Large intestine (tissue), 3 donors: Measurements from ENCODE around the gene AP1B1. TPM values are rescaled to one million over a fixed set of nuclear protein-coding genes. Genes with fewer than 3 reads are reported as not detected.
A peak's percentile ranks its signal among the peaks of the same experiment; 100 is the strongest.
"Not testable (repeated sequence)": the region's sequence is repeated elsewhere in the genome, so short reads cannot be mapped to it uniquely, and the experiment has no call there.

Source experiments
- DNase-seq, 2 donors: peaks; one replicate each; pipeline versions ENCODE4 v3.0.0 to v3.0.0-alpha.2; 2013
- H3K27ac ChIP-seq: one replicate; pipeline ENCODE4 v1.5.1; 2013; ENCODE audit warnings: low read length
- H3K27me3 ChIP-seq: 2 replicates; pipeline ENCODE4 v1.6.1; 2013; ENCODE audit warnings: low read length; ENCODE audit not compliant: control insufficient read depth, insufficient read depth
- H3K36me3 ChIP-seq: 2 replicates; pipeline ENCODE4 v1.6.1; 2013; ENCODE audit warnings: low read length; ENCODE audit not compliant: control insufficient read depth, insufficient read depth
- H3K4me1 ChIP-seq: one replicate; pipeline ENCODE4 v1.6.1; 2013; ENCODE audit warnings: low read length; ENCODE audit not compliant: control insufficient read depth, insufficient read depth
- H3K4me3 ChIP-seq: one replicate; pipeline ENCODE4 v1.5.1; 2013; ENCODE audit warnings: low read length
- H3K9me3 ChIP-seq: one replicate; pipeline ENCODE4 v1.6.1; 2013; ENCODE audit warnings: mild to moderate bottlenecking, low read depth, low read length, moderate library complexity; ENCODE audit not compliant: control insufficient read depth
- WGBS: methylation state at CpG from one replicate; pipeline ENCODE4 v1.1.5; 2013; ENCODE audit warnings: low lambda C conversion rate; ENCODE audit not compliant: insufficient coverage; 5-methylcytosine and 5-hydroxymethylcytosine counted together
- polyA plus RNA-seq: library from polyadenylated mRNA; unstranded; fragments of 120-200 nt; gene quantifications from one replicate; pipeline ENCODE4 v1.2.1, GENCODE V29; 2013

AP1B1 gene
- polyA plus RNA-seq, 1 donor: 60.6 TPM

- H3K9me3 ChIP-seq: no peaks in the 10 kb centered on the region
- H3K4me1 ChIP-seq: peaks cover 12% of the 10 kb centered on the region
- no peaks in the 10 kb centered on the region for H3K27me3 ChIP-seq
- DNase-seq: no peak
- no peak overlapping the region for H3K4me3 ChIP-seq
- H3K27ac ChIP-seq: no peak overlapping the region
- H3K36me3 ChIP-seq: peaks cover 91% of the 10 kb centered on the region
- no CpG with 5 or more reads among the region's 11 CpGs for WGBS
Measured at GRCh38 chr22:29353286-29353685, 35.1 kb downstream of the AP1B1 start.

GRCh38 chr22:29352778-29353177 is 35.6 kb downstream of the AP1B1 start:
- peaks cover 12% of the 10 kb centered on the region for H3K4me1 ChIP-seq
- WGBS: 100% methylated on average over 2 of the region's 9 CpGs

GRCh38 chr22:29351891-29352290 is 36.5 kb downstream of the AP1B1 start:
- Histone ChIP-seq H3K27ac (no peak overlapping the region), H3K27me3 (no peaks in the 10 kb centered on the region), H3K4me3 (no peak overlapping the region), H3K36me3 (peaks cover 99% of the 10 kb centered on the region), H3K9me3 (no peaks in the 10 kb centered on the region), H3K4me1 (peaks cover 12% of the 10 kb centered on the region)
- no peak for DNase-seq
- 100% methylated on average over 1 of the region's 9 CpGs for WGBS

More at GRCh38 chr22:29352778-29353177, 35.6 kb downstream of the AP1B1 start:
- Histone ChIP-seq H3K27ac (no peak overlapping the region), H3K36me3 (peaks cover 90% of the 10 kb centered on the region), H3K27me3 (no peaks in the 10 kb centered on the region), H3K4me3 (no peak overlapping the region), H3K9me3 (no peaks in the 10 kb centered on the region)
- no peak for DNase-seq

DNA sequence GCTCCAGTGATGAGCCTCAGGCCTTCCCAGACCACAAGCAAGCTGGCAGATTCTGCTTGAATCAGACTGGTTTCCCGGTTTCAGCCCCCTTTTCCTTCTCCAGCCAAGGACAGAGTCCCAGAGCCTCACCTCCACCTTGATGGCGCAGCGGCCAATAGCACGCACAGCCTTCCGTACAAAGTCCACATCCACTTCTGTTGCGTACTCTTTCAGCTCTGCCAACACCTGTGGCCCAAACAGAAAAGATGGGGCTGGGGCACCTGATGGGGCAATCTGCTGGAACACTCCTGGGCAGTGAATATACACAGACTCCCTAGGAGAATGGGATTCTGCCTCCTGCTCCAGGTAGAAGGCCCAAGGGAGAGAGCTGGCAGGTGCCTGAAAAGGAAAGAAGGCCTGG is 37.3 kb downstream of the AP1B1 start:
- H3K27me3 ChIP-seq: no peaks in the 10 kb centered on the region
- no peaks in the 10 kb centered on the region for H3K9me3 ChIP-seq
- H3K27ac ChIP-seq: peak overlapping the region; percentile 38
- DNase-seq: peak; percentile 61 to 84
- WGBS: no CpG with 5 or more reads among the region's 6 CpGs
- peaks cover 99% of the 10 kb centered on the region for H3K36me3 ChIP-seq
- H3K4me3 ChIP-seq: no peak overlapping the region
- H3K4me1 ChIP-seq: peaks cover 12% of the 10 kb centered on the region

DNA sequence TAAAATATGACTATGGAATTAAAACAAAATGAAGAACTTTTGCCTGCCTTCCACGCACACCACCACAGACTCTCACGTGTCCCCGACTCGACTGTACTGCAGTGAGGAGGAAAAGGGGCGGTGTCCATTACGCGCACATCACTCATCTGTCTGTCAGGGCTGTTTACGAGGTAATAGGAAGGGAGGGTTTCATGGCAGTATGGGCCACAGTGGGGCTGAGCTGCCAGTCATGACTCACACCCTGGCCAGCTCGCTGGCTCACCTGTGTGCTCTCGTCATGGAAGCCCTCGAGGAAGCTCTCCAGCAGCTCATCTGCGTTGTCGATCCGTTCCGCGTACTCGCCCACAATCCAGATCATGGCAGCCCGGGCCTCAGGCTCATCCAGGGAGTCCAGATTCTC is 39.4 kb downstream of the AP1B1 start:
- Histone ChIP-seq H3K36me3 (peaks cover 92% of the 10 kb centered on the region), H3K27me3 (no peaks in the 10 kb centered on the region), H3K4me3 (no peak overlapping the region), H3K27ac (no peak overlapping the region), H3K4me1 (peaks cover 12% of the 10 kb centered on the region), H3K9me3 (no peaks in the 10 kb centered on the region)
- no peak for DNase-seq
- WGBS: 100% methylated on average over 2 of the region's 18 CpGs

GRCh38 chr22:29348041-29348440 is 40.3 kb downstream of the AP1B1 start:
- H3K4me1 ChIP-seq: peaks cover 12% of the 10 kb centered on the region
- no peaks in the 10 kb centered on the region for H3K27me3 ChIP-seq
- H3K9me3 ChIP-seq: no peaks in the 10 kb centered on the region
- peaks cover 88% of the 10 kb centered on the region for H3K36me3 ChIP-seq
- DNase-seq: no peak
- WGBS: 86% methylated on average over 1 of the region's 2 CpGs
- H3K27ac ChIP-seq: no peak overlapping the region
- no peak overlapping the region for H3K4me3 ChIP-seq

DNA sequence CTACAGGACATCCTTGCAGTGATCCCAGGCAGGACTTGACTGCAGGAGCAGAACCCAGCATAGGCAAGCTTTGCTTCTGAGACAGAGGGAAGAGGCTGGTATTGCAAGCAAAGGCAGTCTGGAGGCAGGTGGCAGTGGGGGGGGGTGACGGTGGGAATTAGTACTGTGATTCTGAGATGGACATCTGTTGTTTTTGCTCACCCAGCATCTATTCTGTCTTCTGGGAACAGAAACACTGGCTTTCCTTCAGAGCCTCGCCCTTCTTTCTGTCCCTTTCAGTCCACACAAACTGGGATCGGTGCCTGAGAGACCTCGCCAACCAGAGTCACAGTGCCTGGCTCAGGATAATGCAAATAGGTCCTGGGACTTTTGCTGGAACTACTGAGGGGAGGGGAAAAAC is 41.7 kb downstream of the AP1B1 start:
- Histone ChIP-seq H3K27ac (no peak overlapping the region), H3K4me1 (peaks cover 12% of the 10 kb centered on the region)
- WGBS: no CpG with 5 or more reads among the region's 4 CpGs

DNA sequence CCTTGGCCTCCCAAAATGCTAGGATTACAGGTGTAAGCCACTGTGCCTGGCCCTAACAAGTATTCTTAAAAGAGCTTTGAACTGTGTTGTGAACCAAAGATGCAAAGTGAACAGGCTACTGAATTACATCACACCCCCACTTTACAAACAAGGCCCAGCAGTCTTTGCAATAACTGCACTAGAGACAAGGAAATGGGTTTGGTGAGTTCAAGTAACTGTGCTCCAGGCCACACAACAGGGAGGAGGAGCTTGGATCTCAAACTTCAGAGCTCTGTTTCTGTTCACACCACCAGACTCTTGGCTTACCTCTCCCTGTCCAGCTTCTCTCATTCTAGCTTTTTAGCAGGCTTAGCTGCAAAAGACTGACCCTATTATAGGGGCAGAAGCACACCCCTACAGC is 42.4 kb downstream of the AP1B1 start:
- DNase-seq: no peak
- H3K4me1 ChIP-seq: peaks cover 6% of the 10 kb centered on the region
- H3K9me3 ChIP-seq: no peaks in the 10 kb centered on the region
- no peak overlapping the region for H3K4me3 ChIP-seq
- H3K27ac ChIP-seq: no peak overlapping the region
- H3K36me3 ChIP-seq: peaks cover 88% of the 10 kb centered on the region
- no peaks in the 10 kb centered on the region for H3K27me3 ChIP-seq

More for the DNA sequence above, 41.7 kb downstream of the AP1B1 start:
- Histone ChIP-seq H3K9me3 (no peaks in the 10 kb centered on the region), H3K27me3 (no peaks in the 10 kb centered on the region), H3K4me3 (no peak overlapping the region), H3K36me3 (peaks cover 88% of the 10 kb centered on the region)
- DNase-seq: no peak

DNA sequence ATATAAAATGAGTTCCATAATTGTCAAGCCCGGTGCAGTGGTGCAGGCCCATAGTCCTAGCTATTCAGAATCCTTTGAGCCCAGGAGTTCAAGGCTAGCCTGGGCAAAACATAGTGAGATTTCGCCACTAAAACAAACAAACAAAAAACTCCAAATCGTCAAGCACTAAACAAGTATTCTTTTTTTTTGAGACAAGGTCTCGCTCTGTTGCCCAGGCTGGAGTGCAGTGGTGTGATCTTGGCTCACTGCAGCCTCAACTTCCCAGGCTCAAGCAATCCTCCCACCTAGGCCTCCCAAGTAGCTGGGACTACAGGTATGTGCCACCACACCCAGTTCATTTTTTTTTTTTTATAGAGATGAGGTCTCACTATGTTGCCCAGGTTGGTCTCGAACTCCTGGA is 43.5 kb downstream of the AP1B1 start:
- not testable (repeated sequence) for H3K4me3 ChIP-seq, H3K27ac ChIP-seq, H3K4me1 ChIP-seq, H3K27me3 ChIP-seq, H3K9me3 ChIP-seq, DNase-seq
- H3K36me3 ChIP-seq: peaks cover 88% of the 10 kb centered on the region
- 100% methylated on average over 1 of the region's 5 CpGs for WGBS

GRCh38 chr22:29344137-29344536 is 44.2 kb downstream of the AP1B1 start:
- Histone ChIP-seq H3K27me3 (no peaks in the 10 kb centered on the region), H3K4me1 (no peaks in the 10 kb centered on the region), H3K36me3 (peaks cover 88% of the 10 kb centered on the region), H3K27ac (no peak overlapping the region), H3K4me3 (no peak overlapping the region), H3K9me3 (no peaks in the 10 kb centered on the region)
- WGBS: no CpG with 5 or more reads among the region's 5 CpGs
- no peak for DNase-seq

GRCh38 chr22:29343313-29343805 is 45.0 kb downstream of the AP1B1 start:
- H3K4me1 ChIP-seq: no peaks in the 10 kb centered on the region
- H3K36me3 ChIP-seq: peaks cover 88% of the 10 kb centered on the region
- H3K4me3 ChIP-seq: no peak overlapping the region
- no peaks in the 10 kb centered on the region for H3K9me3 ChIP-seq
- H3K27ac ChIP-seq: no peak overlapping the region
- no peak for DNase-seq
- H3K27me3 ChIP-seq: no peaks in the 10 kb centered on the region
- 60% methylated on average over 1 of the region's 7 CpGs for WGBS
